ENCODE measurements around the gene ZCRB1.
A peak's percentile ranks its signal among the peaks of the same experiment; 100 is the strongest.

The ZCRB1 gene

DNA sequence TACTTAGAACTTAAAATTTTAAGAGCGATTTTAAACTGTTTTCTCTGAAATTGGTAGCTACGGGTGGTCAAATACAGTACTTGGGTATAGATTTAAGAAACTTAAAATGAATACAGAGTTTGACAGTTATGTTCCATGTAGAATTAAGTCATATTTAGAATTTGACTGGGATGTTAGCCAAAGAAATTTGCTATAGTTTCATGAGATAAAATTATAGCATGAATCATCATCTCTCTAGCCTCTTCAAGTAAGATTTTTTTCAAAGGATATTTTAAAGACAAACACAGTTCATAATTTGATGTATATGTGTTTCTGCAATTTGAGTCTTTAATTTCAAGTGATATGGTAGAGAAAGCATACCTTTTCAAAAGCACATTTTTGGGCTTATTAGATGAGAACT lies 41.0 kb downstream of the ZCRB1 start:
- no peak for TF ChIP-seq OSR1 (CRISPR knock-in tag; IDR thresholded peaks at IDR 0.05)
- peak; percentile 46; the same call in 1 of the 2 replicates for TF ChIP-seq ISL1 (CRISPR knock-in tag; IDR thresholded peaks at IDR 0.05)
- peak; percentile 85 for ATAC-seq

DNA sequence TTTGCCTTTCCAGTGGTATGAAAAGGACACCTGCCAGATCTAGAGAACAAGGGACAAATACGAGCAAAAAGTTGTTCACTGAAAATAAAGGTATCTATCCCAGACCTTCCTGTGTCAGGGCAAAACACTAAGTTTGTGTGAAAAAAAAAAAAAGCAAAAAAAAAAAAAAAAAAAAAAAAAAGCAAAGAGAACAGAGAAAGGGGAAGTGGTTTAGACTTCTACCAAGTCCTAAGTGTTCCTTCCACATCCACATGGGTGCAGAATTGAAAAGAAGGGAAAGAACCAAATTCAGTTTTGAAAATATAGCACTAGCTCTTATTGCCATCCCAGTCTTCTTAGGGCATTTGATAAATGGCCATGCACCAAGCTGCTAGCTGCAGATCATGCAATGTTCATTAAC lies 41.7 kb downstream of the ZCRB1 start:
- TF ChIP-seq ZNF70 (CRISPR knock-in tag; IDR thresholded peaks at IDR 0.05) (no peak), PPARA (CRISPR knock-in tag; IDR thresholded peaks at IDR 0.05; ENCODE audit: borderline replicate concordance) (no peak), CSDC2 (CRISPR knock-in tag; IDR thresholded peaks at IDR 0.05) (no peak), GLIS3 (CRISPR knock-in tag; IDR thresholded peaks at IDR 0.05) (no peak), TOX (CRISPR knock-in tag; IDR thresholded peaks at IDR 0.05; ENCODE audit: borderline replicate concordance) (no peak), ZNF565 (CRISPR knock-in tag; conservative IDR thresholded peaks at IDR 0.05; ENCODE audit: low read depth) (no peak), ISL1 (CRISPR knock-in tag; IDR thresholded peaks at IDR 0.05) (no peak)
- TF ChIP-seq, protein P1, sequence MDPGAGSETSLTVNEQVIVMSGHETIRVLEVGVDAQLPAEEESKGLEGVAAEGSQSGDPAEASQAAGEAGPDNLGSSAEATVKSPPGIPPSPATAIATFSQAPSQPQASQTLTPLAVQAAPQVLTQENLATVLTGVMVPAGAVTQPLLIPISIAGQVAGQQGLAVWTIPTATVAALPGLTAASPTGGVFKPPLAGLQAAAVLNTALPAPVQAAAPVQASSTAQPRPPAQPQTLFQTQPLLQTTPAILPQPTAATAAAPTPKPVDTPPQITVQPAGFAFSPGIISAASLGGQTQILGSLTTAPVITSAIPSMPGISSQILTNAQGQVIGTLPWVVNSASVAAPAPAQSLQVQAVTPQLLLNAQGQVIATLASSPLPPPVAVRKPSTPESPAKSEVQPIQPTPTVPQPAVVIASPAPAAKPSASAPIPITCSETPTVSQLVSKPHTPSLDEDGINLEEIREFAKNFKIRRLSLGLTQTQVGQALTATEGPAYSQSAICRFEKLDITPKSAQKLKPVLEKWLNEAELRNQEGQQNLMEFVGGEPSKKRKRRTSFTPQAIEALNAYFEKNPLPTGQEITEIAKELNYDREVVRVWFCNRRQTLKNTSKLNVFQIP (CRISPR knock-in tag; IDR thresholded peaks at IDR 0.05; ENCODE audit: borderline replicate concordance, low read depth), result no peak
- no peak; the same call in 2 of the 3 replicates for ATAC-seq

GRCh38 chr12:42283739-42284138 lies 42.2 kb downstream of the ZCRB1 start:
- ATAC-seq, result no peak
- TF ChIP-seq ISL1 (CRISPR knock-in tag; IDR thresholded peaks at IDR 0.05) (no peak), ZNF8 (CRISPR knock-in tag; IDR thresholded peaks at IDR 0.05) (no peak), OSR1 (CRISPR knock-in tag; IDR thresholded peaks at IDR 0.05) (no peak), BACH2 (CRISPR knock-in tag; IDR thresholded peaks at IDR 0.05; ENCODE audit: borderline replicate concordance) (no peak), PATZ1 (CRISPR knock-in tag; IDR thresholded peaks at IDR 0.05; ENCODE audit: borderline replicate concordance) (no peak), TCF4 (CRISPR knock-in tag; IDR thresholded peaks at IDR 0.05; ENCODE audit: borderline replicate concordance) (no peak)
- TF ChIP-seq, protein P2, sequence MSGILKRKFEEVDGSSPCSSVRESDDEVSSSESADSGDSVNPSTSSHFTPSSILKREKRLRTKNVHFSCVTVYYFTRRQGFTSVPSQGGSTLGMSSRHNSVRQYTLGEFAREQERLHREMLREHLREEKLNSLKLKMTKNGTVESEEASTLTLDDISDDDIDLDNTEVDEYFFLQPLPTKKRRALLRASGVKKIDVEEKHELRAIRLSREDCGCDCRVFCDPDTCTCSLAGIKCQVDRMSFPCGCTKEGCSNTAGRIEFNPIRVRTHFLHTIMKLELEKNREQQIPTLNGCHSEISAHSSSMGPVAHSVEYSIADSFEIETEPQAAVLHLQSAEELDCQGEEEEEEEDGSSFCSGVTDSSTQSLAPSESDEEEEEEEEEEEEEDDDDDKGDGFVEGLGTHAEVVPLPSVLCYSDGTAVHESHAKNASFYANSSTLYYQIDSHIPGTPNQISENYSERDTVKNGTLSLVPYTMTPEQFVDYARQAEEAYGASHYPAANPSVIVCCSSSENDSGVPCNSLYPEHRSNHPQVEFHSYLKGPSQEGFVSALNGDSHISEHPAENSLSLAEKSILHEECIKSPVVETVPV (CRISPR knock-in tag; IDR thresholded peaks at IDR 0.05), result no peak

DNA sequence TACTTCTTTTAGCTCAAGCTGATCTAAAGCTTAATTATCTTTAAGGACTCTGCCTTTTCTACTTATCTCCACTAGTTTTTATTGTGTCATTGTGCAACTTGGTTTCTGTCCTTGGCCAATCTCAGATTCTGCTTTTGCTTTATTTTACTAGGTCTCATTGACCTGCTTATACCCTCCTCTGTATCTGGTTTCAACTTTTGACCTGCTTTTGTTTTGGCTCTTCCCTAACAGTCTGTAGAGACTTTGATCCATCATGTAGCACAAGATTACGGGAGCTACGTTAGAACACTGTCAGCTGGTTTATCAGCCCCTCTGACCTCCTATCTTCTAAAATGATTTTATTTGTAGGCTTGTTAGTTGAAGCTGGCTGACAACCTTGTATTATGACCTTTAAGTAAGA lies 43.6 kb downstream of the ZCRB1 start:
- TF ChIP-seq SNAI2 (CRISPR knock-in tag; IDR thresholded peaks at IDR 0.05) (no peak), OSR1 (CRISPR knock-in tag; IDR thresholded peaks at IDR 0.05) (no peak), PATZ1 (CRISPR knock-in tag; IDR thresholded peaks at IDR 0.05; ENCODE audit: borderline replicate concordance) (no peak), ZFP3 (CRISPR knock-in tag; IDR thresholded peaks at IDR 0.05) (no peak), ZNF70 (CRISPR knock-in tag; IDR thresholded peaks at IDR 0.05) (no peak), ESRRG (CRISPR knock-in tag; IDR thresholded peaks at IDR 0.05) (no peak), BACH2 (CRISPR knock-in tag; IDR thresholded peaks at IDR 0.05; ENCODE audit: borderline replicate concordance) (no peak)
- TF ChIP-seq, protein P2 (CRISPR knock-in tag; IDR thresholded peaks at IDR 0.05), result no peak
- no peak for ATAC-seq

DNA sequence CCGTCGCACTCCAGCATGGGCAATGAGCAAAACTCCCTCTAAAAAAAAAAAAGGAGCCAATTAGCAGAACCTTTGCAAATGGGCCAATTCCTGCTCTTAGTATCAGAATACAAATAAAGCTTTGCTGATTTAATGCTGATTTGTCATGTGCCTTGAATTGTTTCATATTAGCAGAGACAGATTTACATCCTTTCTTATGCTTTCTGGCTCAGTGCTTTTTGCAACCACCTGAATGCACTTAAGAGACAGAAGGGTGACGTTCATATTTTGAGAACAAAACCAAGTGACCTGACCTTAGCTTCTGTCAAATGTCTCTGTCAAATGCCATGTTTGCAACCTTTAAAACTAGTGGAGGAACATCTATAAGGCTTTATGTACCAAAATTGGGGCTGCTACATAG lies 44.0 kb downstream of the ZCRB1 start:
- no peak for ATAC-seq

More for the DNA sequence above, 44.0 kb downstream of the ZCRB1 start:
- peak; percentile 61 for TF ChIP-seq ISL1 (CRISPR knock-in tag; IDR thresholded peaks at IDR 0.05)
- TF ChIP-seq, protein P1 (CRISPR knock-in tag; IDR thresholded peaks at IDR 0.05; ENCODE audit: borderline replicate concordance, low read depth), result no peak
